Measurements from ENCODE around the gene LDAH.

Gene LDAH

GRCh38 chr2:20669562-20670314 is 153.2 kb downstream of the LDAH start:
- POLR2A ChIA-PET: no interaction called here
- CTCF ChIA-PET: interaction anchor here (1.4 kb wide), 1 partner anchor 293 kb away, joined by 3 read pairs; no protein-coding TSS in a partner anchor

GRCh38 chr2:20668871-20669475 is 153.9 kb downstream of the LDAH start:
- TF ChIP-seq BHLHE40 (IDR thresholded peaks at IDR 0.05; ENCODE audit: borderline replicate concordance) (no peak), FOXK2 (IDR thresholded peaks at IDR 0.05) (no peak), ELF4 (IDR thresholded peaks at IDR 0.05) (no peak), L3MBTL2 (conservative IDR thresholded peaks at IDR 0.05) (no peak), HDGF (IDR thresholded peaks at IDR 0.05; ENCODE audit: borderline replicate concordance) (no peak), TARDBP (IDR thresholded peaks at IDR 0.05) (no peak), NFRKB (IDR thresholded peaks at IDR 0.05) (no peak), ZNF384 (IDR thresholded peaks at IDR 0.05) (no peak)
- ChIA-PET POLR2A (no interaction called here), CTCF (interaction anchor here (1.4 kb wide), 1 partner anchor 294 kb away, joined by 3 read pairs; no protein-coding TSS in a partner anchor)
- DNase-seq (ENCODE audit: extremely low spot score): no peak

More at GRCh38 chr2:20669562-20670314, 153.2 kb downstream of the LDAH start:
- TF ChIP-seq PKNOX1 (IDR thresholded peaks at IDR 0.05) (no peak), NFRKB (IDR thresholded peaks at IDR 0.05) (no peak), BHLHE40 (IDR thresholded peaks at IDR 0.05; ENCODE audit: borderline replicate concordance) (no peak), FOXK2 (IDR thresholded peaks at IDR 0.05) (no peak), CTBP1 (IDR thresholded peaks at IDR 0.05; ENCODE audit: borderline replicate concordance) (no peak), FOXM1 (IDR thresholded peaks at IDR 0.05; ENCODE audit: borderline replicate concordance) (no peak), SUZ12 (IDR thresholded peaks at IDR 0.05) (no peak), ZNF384 (IDR thresholded peaks at IDR 0.05) (no peak), TARDBP (IDR thresholded peaks at IDR 0.05) (no peak), ARNT (IDR thresholded peaks at IDR 0.05) (no peak), ELF4 (IDR thresholded peaks at IDR 0.05) (no peak), L3MBTL2 (conservative IDR thresholded peaks at IDR 0.05) (no peak), LEF1 (IDR thresholded peaks at IDR 0.05; ENCODE audit: borderline replicate concordance) (no peak), HDGF (IDR thresholded peaks at IDR 0.05; ENCODE audit: borderline replicate concordance) (no peak), SP1 (IDR thresholded peaks at IDR 0.05) (no peak), FOXA1 (IDR thresholded peaks at IDR 0.05) (no peak)
- DNase-seq (ENCODE audit: extremely low spot score): no peak

GRCh38 chr2:20668451-20668850 is 154.4 kb downstream of the LDAH start:
- DNase-seq (ENCODE audit: extremely low spot score): no peak
- POLR2A ChIA-PET: no interaction called here
- TF ChIP-seq ELF4 (IDR thresholded peaks at IDR 0.05) (no peak), L3MBTL2 (conservative IDR thresholded peaks at IDR 0.05) (no peak), PKNOX1 (IDR thresholded peaks at IDR 0.05) (no peak), TARDBP (IDR thresholded peaks at IDR 0.05) (no peak), SUZ12 (IDR thresholded peaks at IDR 0.05) (no peak), FOXM1 (IDR thresholded peaks at IDR 0.05; ENCODE audit: borderline replicate concordance) (no peak), HDGF (IDR thresholded peaks at IDR 0.05; ENCODE audit: borderline replicate concordance) (no peak), ZNF384 (IDR thresholded peaks at IDR 0.05) (no peak), CTBP1 (IDR thresholded peaks at IDR 0.05; ENCODE audit: borderline replicate concordance) (no peak), FOXA1 (IDR thresholded peaks at IDR 0.05) (no peak)
- CTCF ChIA-PET: interaction anchor here (0.8 kb wide), 1 partner anchor 19 kb away, joined by 3 read pairs; no protein-coding TSS in a partner anchor

- POLR2A ChIA-PET: no interaction called here
- peak; percentile 28 for DNase-seq (ENCODE audit: extremely low spot score)
Measured at GRCh38 chr2:20667531-20668401, 155.1 kb downstream of the LDAH start.

GRCh38 chr2:20667151-20667530 is 155.8 kb downstream of the LDAH start:
- DNase-seq (ENCODE audit: extremely low spot score): peak; percentile 62
- no peak for TF ChIP-seq ARNT (IDR thresholded peaks at IDR 0.05)
- TF ChIP-seq FOXM1 (IDR thresholded peaks at IDR 0.05; ENCODE audit: borderline replicate concordance): no peak
- TF ChIP-seq CTBP1 (IDR thresholded peaks at IDR 0.05; ENCODE audit: borderline replicate concordance): no peak
- no peak for TF ChIP-seq ELF4 (IDR thresholded peaks at IDR 0.05)
- TF ChIP-seq FOXK2 (IDR thresholded peaks at IDR 0.05): no peak
- TF ChIP-seq LEF1 (IDR thresholded peaks at IDR 0.05; ENCODE audit: borderline replicate concordance): no peak
- TF ChIP-seq SP1 (IDR thresholded peaks at IDR 0.05): no peak
- no peak for TF ChIP-seq L3MBTL2 (conservative IDR thresholded peaks at IDR 0.05)
- TF ChIP-seq PKNOX1 (IDR thresholded peaks at IDR 0.05): no peak
- no peak for TF ChIP-seq ZNF384 (IDR thresholded peaks at IDR 0.05)
- TF ChIP-seq HDGF (IDR thresholded peaks at IDR 0.05; ENCODE audit: borderline replicate concordance): no peak
- TF ChIP-seq SUZ12 (IDR thresholded peaks at IDR 0.05): no peak
- TF ChIP-seq TARDBP (IDR thresholded peaks at IDR 0.05): no peak
- TF ChIP-seq NFRKB (IDR thresholded peaks at IDR 0.05): no peak
- no peak for TF ChIP-seq BHLHE40 (IDR thresholded peaks at IDR 0.05; ENCODE audit: borderline replicate concordance)
- no peak for TF ChIP-seq FOXA1 (IDR thresholded peaks at IDR 0.05)
- ChIA-PET CTCF (interaction anchor here (2.4 kb wide), 1 partner anchor 10 kb away, joined by 14 read pairs; no protein-coding TSS in a partner anchor), POLR2A (no interaction called here)

More at GRCh38 chr2:20667531-20668401, 155.1 kb downstream of the LDAH start:
- TF ChIP-seq SP1 (IDR thresholded peaks at IDR 0.05): no peak
- TF ChIP-seq LEF1 (IDR thresholded peaks at IDR 0.05; ENCODE audit: borderline replicate concordance): no peak
- no peak for TF ChIP-seq FOXM1 (IDR thresholded peaks at IDR 0.05; ENCODE audit: borderline replicate concordance)
- peak; percentile 47; the same call in 1 of the 2 replicates for TF ChIP-seq L3MBTL2 (conservative IDR thresholded peaks at IDR 0.05)
- CTCF ChIA-PET: interaction anchor here (0.8 to 2.4 kb wide), 2 partner anchors 9 to 18 kb away, joined by 3 to 14 read pairs; no protein-coding TSS in a partner anchor

All from HEK293T (cell line).